Left ventricle myocardium superior (tissue), 1 donor: ENCODE data around the gene CNKSR3. TPM values are rescaled to one million over a fixed set of nuclear protein-coding genes. Genes with fewer than 3 reads are reported as not detected.

Source experiments
- ATAC-seq: fragments of 200-7000 bp; cut with Tn5 transposase; one replicate; pipeline ENCODE4 v1.9.1; 2020; ENCODE audit warnings: mild to moderate bottlenecking, moderate library complexity
- DNase-seq: peaks from one replicate; pipeline ENCODE4 v3.0.0-alpha.2; 2020
- intact Hi-C: fragments of 100-400 bp; cut with micrococcal nuclease; formaldehyde crosslinking; loops from one replicate; pipeline ENCODE4 v1.11.0; 2022
- total RNA-seq: library from RNA; stranded (reverse); fragmentation: NEBNext Ultra II Directional; extraction: Animal tissue kit (Norgen Biotek cat#: 25700); gene quantifications from one replicate; pipeline ENCODE4 v1.2.1, GENCODE V29; 2021
- donor health status: DM: no; HTN: yes; CAD: no; lungs with severe emphysema.

Gene CNKSR3
- total RNA-seq, 1 donor from 2014 or later = 20.6 TPM

- intact Hi-C loops = no loop called here
- DNase-seq (no peak), ATAC-seq (peak; percentile 65)
Observed at GRCh38 chr6:154343473-154344308, 166.8 kb downstream of the CNKSR3 start.

GRCh38 chr6:154341871-154342270 is 168.6 kb downstream of the CNKSR3 start:
- no peak for DNase-seq
- intact Hi-C loops = no loop called here
- no peak for ATAC-seq

- DNase-seq (no peak), ATAC-seq (no peak)
- intact Hi-C loops = no loop called here
Observed at GRCh38 chr6:154341336-154341735, 169.1 kb downstream of the CNKSR3 start.

Other genes with a start within 250 kb of the CNKSR3 start
- gene IPCEF1, start 153.9 kb downstream of the CNKSR3 start, total RNA-seq = 1.7 TPM
- gene SCAF8, start 222.7 kb upstream of the CNKSR3 start, total RNA-seq = 52.8 TPM